Activated CD8-positive, alpha-beta memory T cell treated with anti-CD3 and anti-CD28 coated beads, Interleukin-2, amount 50 U/mL, for 24 hours (primary cell): ENCODE measurements around the gene GNS.
"Not testable (repeated sequence)": the region's sequence is repeated elsewhere in the genome, so short reads cannot be mapped to it uniquely, and the experiment has no call there.

Experiments used
- DNase-seq: peaks from one replicate; pipeline ENCODE4 v3.0.0-alpha.2; 2020; ENCODE audit errors: extremely low read depth

GNS gene

GRCh38 chr12:64759035-64759894 lies at the start of gene GNS:
Gene GNS, minus strand, starts transcription at chr12:64759406. Its CDS starts 130 bp downstream, at chr12:64759276.
- DNase-seq = peak; percentile 90

- DNase-seq = no peak
Observed at GRCh38 chr12:64808110-64808509, 48.9 kb upstream of the GNS start.

GRCh38 chr12:64806593-64807460 lies 47.6 kb upstream of the GNS start:
- DNase-seq = no peak

GRCh38 chr12:64806173-64806572 lies 47.0 kb upstream of the GNS start:
- DNase-seq = no peak

GRCh38 chr12:64802180-64802775 lies 43.1 kb upstream of the GNS start:
- DNase-seq = not testable (repeated sequence)

GRCh38 chr12:64801381-64801780 lies 42.2 kb upstream of the GNS start:
- DNase-seq = no peak

- DNase-seq = no peak
Observed at GRCh38 chr12:64800640-64801039, 41.4 kb upstream of the GNS start.

GRCh38 chr12:64798165-64798564 lies 39.0 kb upstream of the GNS start:
- DNase-seq = no peak

- DNase-seq = no peak
Observed at GRCh38 chr12:64797156-64797555, 38.0 kb upstream of the GNS start.

GRCh38 chr12:64796205-64796845 lies 37.1 kb upstream of the GNS start:
- DNase-seq = peak; percentile 17

GRCh38 chr12:64794305-64794704 lies 35.1 kb upstream of the GNS start:
- DNase-seq = no peak

GRCh38 chr12:64793610-64794009 lies 34.4 kb upstream of the GNS start:
- no peak for DNase-seq

GRCh38 chr12:64792128-64792527 lies 32.9 kb upstream of the GNS start:
- DNase-seq = no peak

GRCh38 chr12:64791036-64791435 lies 31.8 kb upstream of the GNS start:
- no peak for DNase-seq

- no peak for DNase-seq
Observed at GRCh38 chr12:64790166-64790565, 31.0 kb upstream of the GNS start.

GRCh38 chr12:64785838-64786237 lies 26.6 kb upstream of the GNS start:
- no peak for DNase-seq

GRCh38 chr12:64782191-64782876 lies 23.1 kb upstream of the GNS start:
- no peak for DNase-seq

GRCh38 chr12:64781280-64782190 lies 22.3 kb upstream of the GNS start:
- no peak for DNase-seq

- no peak for DNase-seq
Observed at GRCh38 chr12:64780531-64781279, 21.5 kb upstream of the GNS start.
